Measurements from ENCODE around the gene HES7.

The HES7 gene

DNA sequence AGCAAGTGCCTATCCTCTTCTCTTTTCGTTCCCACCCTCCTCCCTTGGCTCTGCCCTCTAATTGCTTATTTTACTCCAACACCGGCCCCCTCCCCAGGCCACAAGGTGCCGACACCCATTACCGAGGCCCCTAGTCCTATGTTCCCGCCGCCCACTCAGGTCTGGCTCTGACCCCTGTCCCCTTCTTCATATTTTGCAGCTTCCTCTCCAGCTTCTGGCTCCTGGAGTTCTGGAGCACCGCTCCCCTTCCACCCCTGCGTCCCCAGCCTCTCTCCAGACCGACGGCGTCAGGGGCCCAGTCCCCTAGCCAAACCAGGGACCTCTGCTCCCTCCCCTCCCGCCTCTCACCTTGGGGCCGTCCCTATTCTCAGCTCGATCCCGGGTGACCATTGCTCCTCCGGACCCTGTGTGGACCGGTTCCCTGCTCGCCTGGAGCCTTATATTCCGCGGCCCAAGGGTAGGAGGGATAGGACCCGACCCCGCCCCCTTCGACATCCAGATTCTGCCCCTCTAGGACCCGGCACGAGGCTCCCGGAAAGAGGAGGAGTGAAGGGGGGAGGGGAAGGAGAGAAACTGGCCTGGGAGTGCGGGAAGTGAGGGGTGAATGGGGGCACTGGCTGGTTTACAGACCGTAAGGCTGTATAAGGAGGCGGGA lies at the start of gene HES7:
Gene HES7, minus strand, starts transcription at position 412 of the 655 bp plus-strand sequence. Its CDS starts 22 bp downstream, at position 390.
- ATAC-seq, result no peak
- TF ChIP-seq TCF4 (CRISPR knock-in tag; IDR thresholded peaks at IDR 0.05; ENCODE audit: borderline replicate concordance), result no peak
- TF ChIP-seq RARB (CRISPR knock-in tag; IDR thresholded peaks at IDR 0.05), result no peak
- no peak for TF ChIP-seq ZFP30 (CRISPR knock-in tag; IDR thresholded peaks at IDR 0.05)
- TF ChIP-seq POU6F1 (CRISPR knock-in tag; IDR thresholded peaks at IDR 0.05; ENCODE audit: borderline replicate concordance, low read depth), result no peak
- no peak for TF ChIP-seq ZNF565 (CRISPR knock-in tag; conservative IDR thresholded peaks at IDR 0.05; ENCODE audit: low read depth)
- no peak for TF ChIP-seq OSR1 (CRISPR knock-in tag; IDR thresholded peaks at IDR 0.05)
- TF ChIP-seq CSRNP3 (CRISPR knock-in tag; IDR thresholded peaks at IDR 0.05), result no peak
- no peak for TF ChIP-seq PPARA (CRISPR knock-in tag; IDR thresholded peaks at IDR 0.05; ENCODE audit: borderline replicate concordance)
- no peak for TF ChIP-seq ARNTL (CRISPR knock-in tag; IDR thresholded peaks at IDR 0.05; ENCODE audit: borderline replicate concordance, low read depth)
- TF ChIP-seq ZNF8 (CRISPR knock-in tag; IDR thresholded peaks at IDR 0.05), result no peak
- no peak for TF ChIP-seq CREB5 (CRISPR knock-in tag; IDR thresholded peaks at IDR 0.05; ENCODE audit: low read depth)
- TF ChIP-seq BACH2 (CRISPR knock-in tag; IDR thresholded peaks at IDR 0.05; ENCODE audit: borderline replicate concordance), result no peak
- TF ChIP-seq ISL1 (CRISPR knock-in tag; IDR thresholded peaks at IDR 0.05), result no peak

DNA sequence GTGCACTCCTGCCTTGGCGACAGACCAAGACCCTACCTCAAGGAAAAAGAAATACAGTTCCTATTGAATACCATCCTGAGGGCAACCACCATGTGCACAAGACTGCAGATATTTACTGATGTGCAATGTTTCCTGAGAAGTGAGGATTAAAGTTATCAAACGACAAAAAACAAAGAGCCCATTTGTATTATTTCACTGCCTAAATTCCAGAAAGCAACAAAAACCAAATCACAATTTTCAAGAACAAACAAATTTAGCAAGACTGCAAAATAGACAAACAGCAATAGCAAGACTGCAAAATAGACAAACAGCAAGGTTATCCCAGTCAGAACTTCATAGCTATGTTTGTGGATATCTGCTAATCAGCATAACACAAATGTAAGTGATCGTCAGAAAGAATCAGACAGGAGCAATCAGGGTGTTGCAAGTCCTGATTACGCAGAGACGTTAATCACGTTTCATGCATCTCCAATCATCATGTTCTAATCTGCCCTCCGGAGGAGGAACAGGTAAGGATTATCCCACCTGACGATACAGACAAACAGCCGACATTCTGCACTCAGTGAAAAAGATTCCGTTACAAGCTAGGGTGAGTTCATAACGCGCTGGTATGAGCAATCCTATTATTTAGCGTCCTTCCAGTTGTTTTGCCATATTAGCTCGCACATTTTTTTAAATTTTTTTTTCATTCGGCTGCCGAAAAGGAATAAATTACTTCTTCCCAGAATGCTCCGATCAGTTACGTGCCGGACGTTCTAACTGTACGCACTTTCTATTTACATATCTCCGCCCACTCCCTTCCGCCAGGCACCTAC lies 49.4 kb upstream of the HES7 start:
- ATAC-seq, result peak; percentile 84
- TF ChIP-seq TCF4 (CRISPR knock-in tag; IDR thresholded peaks at IDR 0.05; ENCODE audit: borderline replicate concordance), result peak; percentile 93
- TF ChIP-seq CSRNP3 (CRISPR knock-in tag; IDR thresholded peaks at IDR 0.05), result peak; percentile 100
- no peak for TF ChIP-seq OSR1 (CRISPR knock-in tag; IDR thresholded peaks at IDR 0.05)
- peak; percentile 93 for TF ChIP-seq PPARA (CRISPR knock-in tag; IDR thresholded peaks at IDR 0.05; ENCODE audit: borderline replicate concordance)
- TF ChIP-seq GLIS3 (CRISPR knock-in tag; IDR thresholded peaks at IDR 0.05), result peak; percentile 100
- TF ChIP-seq ZNF8 (CRISPR knock-in tag; IDR thresholded peaks at IDR 0.05), result peak; percentile 87
- TF ChIP-seq CSDC2 (CRISPR knock-in tag; IDR thresholded peaks at IDR 0.05), result peak; percentile 91
- TF ChIP-seq BACH2 (CRISPR knock-in tag; IDR thresholded peaks at IDR 0.05; ENCODE audit: borderline replicate concordance), result no peak
- peak; percentile 99 for TF ChIP-seq TOX (CRISPR knock-in tag; IDR thresholded peaks at IDR 0.05; ENCODE audit: borderline replicate concordance)
- peak; percentile 94 for TF ChIP-seq ARNTL (CRISPR knock-in tag; IDR thresholded peaks at IDR 0.05; ENCODE audit: borderline replicate concordance, low read depth)
- peak; percentile 86 for TF ChIP-seq ZFP30 (CRISPR knock-in tag; IDR thresholded peaks at IDR 0.05)
- peak; percentile 99 for TF ChIP-seq ZC3H10 (CRISPR knock-in tag; IDR thresholded peaks at IDR 0.05)
- TF ChIP-seq, protein P1, sequence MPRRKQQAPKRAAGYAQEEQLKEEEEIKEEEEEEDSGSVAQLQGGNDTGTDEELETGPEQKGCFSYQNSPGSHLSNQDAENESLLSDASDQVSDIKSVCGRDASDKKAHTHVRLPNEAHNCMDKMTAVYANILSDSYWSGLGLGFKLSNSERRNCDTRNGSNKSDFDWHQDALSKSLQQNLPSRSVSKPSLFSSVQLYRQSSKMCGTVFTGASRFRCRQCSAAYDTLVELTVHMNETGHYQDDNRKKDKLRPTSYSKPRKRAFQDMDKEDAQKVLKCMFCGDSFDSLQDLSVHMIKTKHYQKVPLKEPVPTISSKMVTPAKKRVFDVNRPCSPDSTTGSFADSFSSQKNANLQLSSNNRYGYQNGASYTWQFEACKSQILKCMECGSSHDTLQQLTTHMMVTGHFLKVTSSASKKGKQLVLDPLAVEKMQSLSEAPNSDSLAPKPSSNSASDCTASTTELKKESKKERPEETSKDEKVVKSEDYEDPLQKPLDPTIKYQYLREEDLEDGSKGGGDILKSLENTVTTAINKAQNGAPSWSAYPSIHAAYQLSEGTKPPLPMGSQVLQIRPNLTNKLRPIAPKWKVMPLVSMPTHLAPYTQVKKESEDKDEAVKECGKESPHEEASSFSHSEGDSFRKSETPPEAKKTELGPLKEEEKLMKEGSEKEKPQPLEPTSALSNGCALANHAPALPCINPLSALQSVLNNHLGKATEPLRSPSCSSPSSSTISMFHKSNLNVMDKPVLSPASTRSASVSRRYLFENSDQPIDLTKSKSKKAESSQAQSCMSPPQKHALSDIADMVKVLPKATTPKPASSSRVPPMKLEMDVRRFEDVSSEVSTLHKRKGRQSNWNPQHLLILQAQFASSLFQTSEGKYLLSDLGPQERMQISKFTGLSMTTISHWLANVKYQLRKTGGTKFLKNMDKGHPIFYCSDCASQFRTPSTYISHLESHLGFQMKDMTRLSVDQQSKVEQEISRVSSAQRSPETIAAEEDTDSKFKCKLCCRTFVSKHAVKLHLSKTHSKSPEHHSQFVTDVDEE (CRISPR knock-in tag; IDR thresholded peaks at IDR 0.05), result peak; percentile 92
- TF ChIP-seq ISL1 (CRISPR knock-in tag; IDR thresholded peaks at IDR 0.05), result 0 out of 2 replicates have a peak, but pooled peaks have one; percentile 37
- TF ChIP-seq RARB (CRISPR knock-in tag; IDR thresholded peaks at IDR 0.05), result peak; percentile 99
- TF ChIP-seq ZFP3 (CRISPR knock-in tag; IDR thresholded peaks at IDR 0.05), result peak; percentile 87
- TF ChIP-seq ZNF70 (CRISPR knock-in tag; IDR thresholded peaks at IDR 0.05), result peak; percentile 91
- TF ChIP-seq POU6F1 (CRISPR knock-in tag; IDR thresholded peaks at IDR 0.05; ENCODE audit: borderline replicate concordance, low read depth), result peak; percentile 98
- TF ChIP-seq SNAI2 (CRISPR knock-in tag; IDR thresholded peaks at IDR 0.05), result peak; percentile 98
- peak; percentile 100 for TF ChIP-seq PATZ1 (CRISPR knock-in tag; IDR thresholded peaks at IDR 0.05; ENCODE audit: borderline replicate concordance)
- peak; percentile 100 for TF ChIP-seq CREB5 (CRISPR knock-in tag; IDR thresholded peaks at IDR 0.05; ENCODE audit: low read depth)
